ENCODE data around the gene CMIP.

CMIP gene

DNA sequence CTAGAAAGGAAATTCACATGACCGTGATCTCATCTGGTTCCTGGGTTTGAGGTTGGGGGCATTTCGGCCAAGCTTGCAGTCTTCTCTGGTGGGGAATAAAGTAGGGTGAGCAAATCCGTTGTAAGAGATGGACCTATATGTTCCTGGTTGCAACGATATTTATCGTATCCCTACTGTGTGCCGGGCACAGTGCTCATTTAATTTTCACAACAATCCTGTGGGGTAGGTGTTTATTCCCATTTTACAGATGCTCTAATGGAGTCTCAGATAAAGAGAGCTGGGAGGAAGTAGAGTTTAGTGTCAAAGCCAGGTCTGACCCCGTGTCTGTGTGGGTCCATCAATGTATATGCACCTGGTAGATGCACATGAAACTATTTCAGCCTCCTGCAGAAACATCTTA lies 9.4 kb downstream of the CMIP start:
- Histone ChIP-seq H3K36me3 (ENCODE audit: insufficient read depth, low read length) (peaks cover 40% of the 10 kb centered on the region), H3K9ac (ENCODE audit: low read depth, low read length) (no peak overlapping the region), H3K4me3 (ENCODE audit: low read depth in 1 of 2, low read length in 2 of 2) (no peak overlapping the region), H3K27ac (ENCODE audit: low read length) (no peak overlapping the region), H3K9me3 (ENCODE audit: insufficient read depth, low read length, severe bottlenecking) (no peaks in the 10 kb centered on the region), H4K20me1 (ENCODE audit: insufficient read depth, low read length) (peaks cover 100% of the 10 kb centered on the region), H3K27me3 (ENCODE audit: insufficient read depth, low read length, poor library complexity) (no peaks in the 10 kb centered on the region), H3K4me1 (ENCODE audit: insufficient read depth, low read length) (peaks cover 34% of the 10 kb centered on the region), H3K79me2 (ENCODE audit: insufficient read depth, low read length) (peaks cover 100% of the 10 kb centered on the region), H3K4me2 (ENCODE audit: insufficient read depth, low read length) (no peak overlapping the region), H2AFZ (ENCODE audit: low read depth, low read length) (no peak overlapping the region)
- no peak for DNase-seq
- TF ChIP-seq EZH2 (IDR thresholded peaks at IDR 0.05; ENCODE audit: borderline replicate concordance, low read depth, low read length, severe bottlenecking) (no peak), CTCF (IDR thresholded peaks at IDR 0.05; ENCODE audit: borderline replicate concordance, extremely low read depth, low read length, poor library complexity, severe bottlenecking) (no peak)
- ATAC-seq (ENCODE audit: insufficient read depth, low read depth): no peak

- ATAC-seq (ENCODE audit: insufficient read depth, low read depth) (no peak), DNase-seq (no peak)
- Histone ChIP-seq H3K4me3 (ENCODE audit: low read depth in 1 of 2, low read length in 2 of 2) (no peak overlapping the region), H3K79me2 (ENCODE audit: insufficient read depth, low read length) (peaks cover 100% of the 10 kb centered on the region), H4K20me1 (ENCODE audit: insufficient read depth, low read length) (peaks cover 100% of the 10 kb centered on the region), H3K4me2 (ENCODE audit: insufficient read depth, low read length) (no peak overlapping the region), H3K9me3 (ENCODE audit: insufficient read depth, low read length, severe bottlenecking) (no peaks in the 10 kb centered on the region), H3K27ac (ENCODE audit: low read length) (no peak overlapping the region), H2AFZ (ENCODE audit: low read depth, low read length) (no peak overlapping the region), H3K9ac (ENCODE audit: low read depth, low read length) (no peak overlapping the region), H3K4me1 (ENCODE audit: insufficient read depth, low read length) (peaks cover 24% of the 10 kb centered on the region), H3K27me3 (ENCODE audit: insufficient read depth, low read length, poor library complexity) (no peaks in the 10 kb centered on the region), H3K36me3 (ENCODE audit: insufficient read depth, low read length) (peaks cover 48% of the 10 kb centered on the region)
- no peak for TF ChIP-seq EZH2 (IDR thresholded peaks at IDR 0.05; ENCODE audit: borderline replicate concordance, low read depth, low read length, severe bottlenecking)
- no peak for TF ChIP-seq CTCF (IDR thresholded peaks at IDR 0.05; ENCODE audit: borderline replicate concordance, extremely low read depth, low read length, poor library complexity, severe bottlenecking)
Observed at GRCh38 chr16:81455006-81455405, 10.4 kb downstream of the CMIP start.

GRCh38 chr16:81455720-81456494 lies 11.3 kb downstream of the CMIP start:
- Histone ChIP-seq H3K9me3 (ENCODE audit: insufficient read depth, low read length, severe bottlenecking) (no peaks in the 10 kb centered on the region), H3K36me3 (ENCODE audit: insufficient read depth, low read length) (peaks cover 57% of the 10 kb centered on the region), H3K27me3 (ENCODE audit: insufficient read depth, low read length, poor library complexity) (no peaks in the 10 kb centered on the region), H4K20me1 (ENCODE audit: insufficient read depth, low read length) (peaks cover 100% of the 10 kb centered on the region), H3K4me1 (ENCODE audit: insufficient read depth, low read length) (peaks cover 21% of the 10 kb centered on the region), H3K9ac (ENCODE audit: low read depth, low read length) (no peak overlapping the region), H3K4me2 (ENCODE audit: insufficient read depth, low read length) (no peak overlapping the region), H3K27ac (ENCODE audit: low read length) (peak overlapping the region; percentile 18; the same call in 1 of the 2 replicates), H3K4me3 (ENCODE audit: low read depth in 1 of 2, low read length in 2 of 2) (no peak overlapping the region), H2AFZ (ENCODE audit: low read depth, low read length) (no peak overlapping the region), H3K79me2 (ENCODE audit: insufficient read depth, low read length) (peaks cover 100% of the 10 kb centered on the region)
- TF ChIP-seq EZH2 (IDR thresholded peaks at IDR 0.05; ENCODE audit: borderline replicate concordance, low read depth, low read length, severe bottlenecking) (no peak), CTCF (IDR thresholded peaks at IDR 0.05; ENCODE audit: borderline replicate concordance, extremely low read depth, low read length, poor library complexity, severe bottlenecking) (no peak)
- ATAC-seq (ENCODE audit: insufficient read depth, low read depth) (no peak), DNase-seq (no peak)
